Measurements from ENCODE around the gene GAPDHS.

- no peak for TF ChIP-seq CTCF (conservative IDR thresholded peaks at IDR 0.05; ENCODE audit: low read depth, low read length)
- no peak for TF ChIP-seq EZH2 (IDR thresholded peaks at IDR 0.05; ENCODE audit: borderline replicate concordance, low read depth, low read length, poor library complexity, severe bottlenecking)
Observed at GRCh38 chr19:35565016-35565856, 32.0 kb downstream of the GAPDHS start.

All from A673 (cell line).